H9 (cell line): Measurements from ENCODE around the gene RNF224. TPM values are rescaled to one million over a fixed set of nuclear protein-coding genes. Genes with fewer than 3 reads are reported as not detected.

Experiments
- DNase-seq: peaks from one replicate; pipeline ENCODE4 v3.0.0-alpha.2; 2017
- H2AFZ ChIP-seq: one replicate; pipeline ENCODE4 v1.6.1; 2013; ENCODE audit warnings: mild to moderate bottlenecking, low read length, control low read depth, moderate library complexity
- H2AK5ac ChIP-seq: 2 replicates; pipeline ENCODE4 v1.6.1; 2013; ENCODE audit warnings: low read length, control low read depth, mixed read lengths; ENCODE audit not compliant: insufficient read length
- H2BK120ac ChIP-seq: one replicate; pipeline ENCODE4 v1.6.1; 2013; ENCODE audit warnings: low read depth, mild to moderate bottlenecking, low read length, control low read depth, inconsistent platforms; ENCODE audit not compliant: poor library complexity, severe bottlenecking
- H2BK12ac ChIP-seq: 2 replicates; pipeline ENCODE4 v1.6.1; 2013; ENCODE audit warnings: low read length, control low read depth, mixed read lengths, low read depth; ENCODE audit not compliant: insufficient read length
- H2BK15ac ChIP-seq: 2 replicates; pipeline ENCODE4 v1.6.1; 2013; ENCODE audit warnings: low read depth, low read length, control low read depth
- H2BK20ac ChIP-seq: one replicate; pipeline ENCODE4 v1.6.1; 2013; ENCODE audit warnings: low read depth, mild to moderate bottlenecking, low read length, control low read depth, inconsistent platforms; ENCODE audit not compliant: poor library complexity, severe bottlenecking
- H2BK5ac ChIP-seq: 2 replicates; pipeline ENCODE4 v1.6.1; 2013; ENCODE audit warnings: low read length, control low read depth, mixed read lengths; ENCODE audit not compliant: insufficient read length
- H3K14ac ChIP-seq: 2 replicates; pipeline ENCODE4 v1.6.1; 2013; ENCODE audit warnings: low read length, control low read depth; ENCODE audit not compliant: insufficient read depth
- H3K18ac ChIP-seq: 2 replicates; pipeline ENCODE4 v1.6.1; 2013; ENCODE audit warnings: low read depth, mild to moderate bottlenecking, mixed read lengths, low read length, control low read depth; ENCODE audit not compliant: insufficient read length
- H3K23ac ChIP-seq: 2 replicates; pipeline ENCODE4 v1.6.1; 2013; ENCODE audit warnings: low read length, control low read depth, mixed read lengths, low read depth; ENCODE audit not compliant: insufficient read length
- H3K23me2 ChIP-seq: 2 replicates; pipeline ENCODE4 v1.6.1; 2013; ENCODE audit warnings: low read depth, mild to moderate bottlenecking, mixed read lengths, low read length, control low read depth; ENCODE audit not compliant: insufficient read length, poor library complexity, severe bottlenecking
- H3K27ac ChIP-seq: 2 replicates; pipeline ENCODE4 v1.5.1; 2013; ENCODE audit warnings: low read length, control low read depth, mixed read lengths, low read depth; ENCODE audit not compliant: insufficient read length
- H3K27me3 ChIP-seq: 2 replicates; pipeline ENCODE4 v1.6.1; 2013; ENCODE audit warnings: low read length, control low read depth, inconsistent platforms; ENCODE audit not compliant: insufficient read depth
- H3K4ac ChIP-seq: 2 replicates; pipeline ENCODE4 v1.6.1; 2013; ENCODE audit warnings: low read depth, mild to moderate bottlenecking, control low read depth, inconsistent platforms, low read length, moderate library complexity
- H3K4me1 ChIP-seq: 2 replicates; pipeline ENCODE4 v1.6.1; 2013; ENCODE audit warnings: low read length, control low read depth, inconsistent platforms; ENCODE audit not compliant: insufficient read depth
- H3K4me2 ChIP-seq: 2 replicates; pipeline ENCODE4 v1.6.1; 2013; ENCODE audit warnings: low read length, control low read depth, mixed read lengths; ENCODE audit not compliant: insufficient read length, insufficient read depth
- H3K56ac ChIP-seq: 2 replicates; pipeline ENCODE4 v1.6.1; 2013; ENCODE audit warnings: low read depth, mild to moderate bottlenecking, mixed read lengths, low read length, control low read depth; ENCODE audit not compliant: insufficient read length
- H3K79me1 ChIP-seq: 2 replicates; pipeline ENCODE4 v1.6.1; 2013; ENCODE audit warnings: low read depth, mild to moderate bottlenecking, moderate library complexity, low read length, control low read depth, inconsistent platforms; ENCODE audit not compliant: insufficient read depth, poor library complexity, severe bottlenecking
- H3K79me2 ChIP-seq: 2 replicates; pipeline ENCODE4 v1.6.1; 2013; ENCODE audit warnings: low read length, control low read depth, inconsistent platforms; ENCODE audit not compliant: insufficient read depth
- H3K9ac ChIP-seq: 2 replicates; pipeline ENCODE4 v1.6.1; 2013; ENCODE audit warnings: low read length, control low read depth, mixed read lengths; ENCODE audit not compliant: insufficient read length; ENCODE audit errors: extremely low read depth
- H3K9me3 ChIP-seq: one replicate; pipeline ENCODE4 v1.6.1; 2013; ENCODE audit warnings: low read depth, low read length, inconsistent platforms; ENCODE audit not compliant: control insufficient read depth
- H3T11ph ChIP-seq: one replicate; pipeline ENCODE4 v1.6.1; 2013; ENCODE audit warnings: mild to moderate bottlenecking, low read length, control low read depth, inconsistent platforms
- H4K20me1 ChIP-seq: one replicate; pipeline ENCODE4 v1.6.1; 2013; ENCODE audit not compliant: control insufficient read depth, insufficient read length, insufficient read depth
- H4K5ac ChIP-seq: 2 replicates; pipeline ENCODE4 v1.6.1; 2013; ENCODE audit warnings: low read depth, mild to moderate bottlenecking, mixed read lengths, low read length, control low read depth; ENCODE audit not compliant: insufficient read length
- H4K8ac ChIP-seq: replicated peaks from 2 replicates; pipeline ENCODE4 v1.6.1; 2013; ENCODE audit warnings: low read length, control low read depth, mixed read lengths, low read depth; ENCODE audit not compliant: insufficient read length
- H4K91ac ChIP-seq: 2 replicates; pipeline ENCODE4 v1.6.1; 2013; ENCODE audit warnings: low read depth, mild to moderate bottlenecking, moderate library complexity, mixed read lengths, low read length, control low read depth; ENCODE audit not compliant: insufficient read length
- H3K27ac Mint-ChIP-seq, 3 experiments: 2 replicates in 2 of 3; 3 replicates in 1 of 3; pipeline ENCODE4 v1.8.0; 2020 to 2021; ENCODE audit warnings: mixed read lengths in 3 of 3, mild to moderate bottlenecking in 1 of 3, moderate library complexity in 1 of 3
- H3K27me3 Mint-ChIP-seq: 2 replicates; pipeline ENCODE4 v1.8.0; 2021; ENCODE audit warnings: low read depth, mild to moderate bottlenecking, moderate library complexity, mixed read lengths
- H3K36me3 Mint-ChIP-seq, 3 experiments: 2 replicates in 2 of 3; 3 replicates in 1 of 3; pipeline ENCODE4 v1.8.0; 2020 to 2021; ENCODE audit warnings: low read depth in 3 of 3, mixed read lengths in 3 of 3; ENCODE audit not compliant: insufficient read depth in 1 of 3
- H3K4me1 Mint-ChIP-seq, 2 experiments: 2 replicates each; pipeline ENCODE4 v1.8.0; 2020; ENCODE audit warnings: mixed read lengths in 2 of 2
- H3K4me3 Mint-ChIP-seq, 2 experiments: 2 replicates in 1 of 2; 3 replicates in 1 of 2; pipeline ENCODE4 v1.8.0; 2020 to 2021; ENCODE audit warnings: mild to moderate bottlenecking in 2 of 2, mixed read lengths in 2 of 2, moderate library complexity in 1 of 2
- H3K9me3 Mint-ChIP-seq, 2 experiments: 2 replicates in 1 of 2; 3 replicates in 1 of 2; pipeline ENCODE4 v1.8.0; 2020; ENCODE audit warnings: mild to moderate bottlenecking in 2 of 2, mixed read lengths in 2 of 2, moderate library complexity in 1 of 2
- WGBS: extraction: QIAGEN DNeasy Blood & Tissue Kit; methylation state at CpG from one replicate; pipeline ENCODE4 v1.1.7; 2013; ENCODE audit warnings: missing lambda C conversion rate, low lambda C conversion rate, mixed read lengths; ENCODE audit not compliant: insufficient read length; ENCODE audit errors: extremely low coverage; 5-methylcytosine and 5-hydroxymethylcytosine counted together
- total RNA-seq: library from RNA; stranded (reverse); gene quantifications from 2 replicates; pipeline ENCODE4 v1.2.1, GENCODE V29; 2021
- TF ChIP-seq, protein P1 (sequence below): fragments of 200-600 bp; sonication (generic); conservative IDR thresholded peaks from 3 replicates; pipeline ENCODE4 v1.8.0; 2021; ENCODE audit warnings: antibody characterized with exemption, mild to moderate bottlenecking

RNF224 gene
- total RNA-seq, 1 experiment from 2014 or later = 0.15 TPM

DNA sequence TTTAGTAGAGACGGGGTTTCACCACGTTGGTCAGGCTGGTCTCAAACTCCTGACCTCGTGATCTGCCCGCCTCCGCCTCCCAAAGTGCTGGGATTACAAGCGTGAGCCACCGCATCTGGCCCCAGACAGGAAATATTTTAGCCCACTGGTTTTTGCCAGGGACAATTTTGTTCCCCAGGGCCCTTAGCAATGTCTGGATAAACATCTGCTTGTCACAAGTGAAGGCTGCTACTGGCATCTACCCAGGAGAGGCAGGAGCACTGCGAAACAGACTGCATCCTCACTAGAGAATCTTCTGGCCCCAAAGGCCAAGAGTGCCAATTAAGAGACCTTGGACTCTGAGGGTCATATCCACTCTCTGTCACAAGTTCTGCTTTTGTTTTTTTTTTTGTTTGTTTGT is 24.3 kb upstream of the RNF224 start:
- Mint-ChIP-seq H3K27me3 (peaks cover 2% of the 10 kb centered on the region; the same call in 1 of the 2 replicates), H3K4me1 (peaks cover 25 to 41% of the 10 kb centered on the region in 2 experiments), H3K36me3 (peaks cover 6 to 20% (median 13%) of the 10 kb centered on the region in 3 experiments), H3K9me3 (no peaks in the 10 kb centered on the region), H3K27ac (no peak overlapping the region), H3K4me3 (peak overlapping the region in 1 of 2 experiments; percentile 42; a peak in 3 of 5 replicates)
- Histone ChIP-seq H2AFZ (no peak overlapping the region), H3K9ac (no peak overlapping the region), H2BK20ac (no peak overlapping the region), H3K27ac (no peak overlapping the region), H2BK120ac (no peak overlapping the region), H3K79me1 (peaks cover 23% of the 10 kb centered on the region), H4K5ac (no peak overlapping the region), H2BK15ac (no peak overlapping the region), H4K20me1 (no peaks in the 10 kb centered on the region), H2BK12ac (no peak overlapping the region), H3T11ph (no peak overlapping the region), H3K23ac (no peak overlapping the region), H3K27me3 (no peaks in the 10 kb centered on the region), H2BK5ac (no peak overlapping the region), H3K4ac (no peak overlapping the region), H3K23me2 (peaks cover 8% of the 10 kb centered on the region), H3K56ac (no peak overlapping the region), H3K4me1 (no peaks in the 10 kb centered on the region; the same call in 1 of the 2 replicates), H4K91ac (no peak overlapping the region), H3K18ac (no peak overlapping the region), H2AK5ac (no peak overlapping the region), H3K79me2 (peaks cover 13% of the 10 kb centered on the region; the same call in 1 of the 2 replicates), H3K14ac (no peak overlapping the region), H3K9me3 (no peaks in the 10 kb centered on the region), H3K4me2 (no peak overlapping the region), H4K8ac (no peak overlapping the region)
- DNase-seq = no peak
- TF ChIP-seq, protein P1, sequence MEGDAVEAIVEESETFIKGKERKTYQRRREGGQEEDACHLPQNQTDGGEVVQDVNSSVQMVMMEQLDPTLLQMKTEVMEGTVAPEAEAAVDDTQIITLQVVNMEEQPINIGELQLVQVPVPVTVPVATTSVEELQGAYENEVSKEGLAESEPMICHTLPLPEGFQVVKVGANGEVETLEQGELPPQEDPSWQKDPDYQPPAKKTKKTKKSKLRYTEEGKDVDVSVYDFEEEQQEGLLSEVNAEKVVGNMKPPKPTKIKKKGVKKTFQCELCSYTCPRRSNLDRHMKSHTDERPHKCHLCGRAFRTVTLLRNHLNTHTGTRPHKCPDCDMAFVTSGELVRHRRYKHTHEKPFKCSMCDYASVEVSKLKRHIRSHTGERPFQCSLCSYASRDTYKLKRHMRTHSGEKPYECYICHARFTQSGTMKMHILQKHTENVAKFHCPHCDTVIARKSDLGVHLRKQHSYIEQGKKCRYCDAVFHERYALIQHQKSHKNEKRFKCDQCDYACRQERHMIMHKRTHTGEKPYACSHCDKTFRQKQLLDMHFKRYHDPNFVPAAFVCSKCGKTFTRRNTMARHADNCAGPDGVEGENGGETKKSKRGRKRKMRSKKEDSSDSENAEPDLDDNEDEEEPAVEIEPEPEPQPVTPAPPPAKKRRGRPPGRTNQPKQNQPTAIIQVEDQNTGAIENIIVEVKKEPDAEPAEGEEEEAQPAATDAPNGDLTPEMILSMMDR = no peak
- WGBS = no CpG with 5 or more reads among the region's 8 CpGs
